ENCODE measurements around the gene NMNAT1. TPM values are rescaled to one million over a fixed set of nuclear protein-coding genes. Genes with fewer than 3 reads are reported as not detected.

NMNAT1 gene
- total RNA-seq, 2 experiments from 2014 or later, result 7.7 to 9.6 TPM

- TF ChIP-seq CTCF (IDR thresholded peaks at IDR 0.05), result peak; percentile 85
- CTCF ChIA-PET, result interaction anchor here (0.8 to 8.3 kb wide), 11 partner anchors 8 to 221 kb away, joined by 3 to 68 read pairs (median 5); no protein-coding TSS in a partner anchor
- POLR2A ChIA-PET, result interaction anchor here (1.0 to 1.4 kb wide), 3 partner anchors 10 to 83 kb away, joined by 3 to 4 read pairs (median 4); no protein-coding TSS in a partner anchor
- H3K27me3 Mint-ChIP-seq, result no peaks in the 10 kb centered on the region
- intact Hi-C loops (cut with micrococcal nuclease), result loop anchor here (2.0 to 10.0 kb wide), 2 partner anchors 68 to 92 kb away; partner anchors contain the start of gene UBE4B
- peaks cover 20% of the 10 kb centered on the region for H3K4me1 Mint-ChIP-seq (ENCODE audit: low read depth)
- peak overlapping the region; percentile 92 for H3K27ac Mint-ChIP-seq
- DNase-seq (peak; percentile 45), ATAC-seq (peak; percentile 31)
- peak overlapping the region; percentile 98 for H3K4me3 Mint-ChIP-seq
- H3K36me3 Mint-ChIP-seq (ENCODE audit: low read depth), result peaks cover 12% of the 10 kb centered on the region
- no peaks in the 10 kb centered on the region for H3K9me3 Mint-ChIP-seq
These were observed 806 bp upstream of the NMNAT1 start for GRCh38 chr1:9942399-9942938.

DNA sequence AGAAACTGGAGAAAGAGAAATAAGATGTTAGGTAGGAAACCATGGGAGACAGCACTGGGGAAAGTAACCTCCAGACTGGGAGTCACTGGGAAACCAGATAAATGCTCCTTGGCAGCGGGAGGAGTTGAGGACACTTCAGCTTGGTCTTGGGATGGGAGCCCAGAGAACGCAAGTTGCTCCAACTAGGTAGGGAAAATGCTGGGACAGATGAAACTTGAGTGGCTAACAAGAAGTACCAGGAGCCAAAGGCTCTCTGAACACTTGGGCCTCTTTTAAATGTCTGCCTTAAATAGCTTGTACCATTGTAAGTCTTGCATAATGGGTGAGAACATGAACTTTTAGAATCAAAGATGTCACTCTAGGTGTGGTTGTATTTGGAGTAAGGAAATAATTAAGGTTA is 3.0 kb downstream of the NMNAT1 start:
- CTCF ChIA-PET, result interaction anchor here (1.1 to 8.3 kb wide), 2 partner anchors 71 to 76 kb away, joined by 3 to 68 read pairs; no protein-coding TSS in a partner anchor
- ATAC-seq (no peak), DNase-seq (no peak)
- intact Hi-C loops (cut with micrococcal nuclease), result loop anchor here (10.0 kb wide), 1 partner anchor 88 kb away; the partner anchor contains the start of gene UBE4B
- POLR2A ChIA-PET, result no interaction called here
- Mint-ChIP-seq H3K27me3 (no peaks in the 10 kb centered on the region), H3K27ac (no peak overlapping the region), H3K9me3 (no peaks in the 10 kb centered on the region), H3K36me3 (ENCODE audit: low read depth) (peaks cover 12% of the 10 kb centered on the region), H3K4me3 (no peak overlapping the region), H3K4me1 (ENCODE audit: low read depth) (peaks cover 24% of the 10 kb centered on the region)
- no peak for TF ChIP-seq CTCF (IDR thresholded peaks at IDR 0.05)

DNA sequence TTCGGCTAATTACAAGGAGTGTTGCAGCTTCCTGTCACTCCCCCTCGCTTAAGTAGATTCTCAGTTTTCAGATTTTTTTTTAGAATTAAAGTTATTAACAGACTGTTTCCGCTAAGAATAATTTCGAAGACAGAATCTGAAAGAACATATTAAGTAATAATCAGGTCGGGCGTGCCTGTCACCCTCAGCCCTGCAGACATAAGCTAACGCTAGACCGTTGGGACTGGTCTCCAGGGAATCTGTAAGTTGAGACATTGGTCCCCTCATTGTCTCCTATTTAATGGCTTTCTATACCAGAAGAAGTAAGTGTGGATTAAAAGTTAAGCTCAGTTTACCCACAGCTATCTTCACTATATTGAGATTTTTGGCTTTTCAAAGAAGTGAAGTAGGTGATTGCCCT is 14.5 kb downstream of the NMNAT1 start:
- TF ChIP-seq CTCF (IDR thresholded peaks at IDR 0.05), result no peak
- Mint-ChIP-seq H3K36me3 (ENCODE audit: low read depth) (no peaks in the 10 kb centered on the region), H3K27ac (no peak overlapping the region), H3K27me3 (no peaks in the 10 kb centered on the region), H3K4me1 (ENCODE audit: low read depth) (no peaks in the 10 kb centered on the region), H3K9me3 (no peaks in the 10 kb centered on the region), H3K4me3 (no peak overlapping the region)
- CTCF ChIA-PET, result interaction anchor here (1.1 kb wide), 1 partner anchor 14 kb away, joined by 3 read pairs; the partner anchor contains the start of genes LZIC and NMNAT1
- ATAC-seq (no peak), DNase-seq (no peak)
- intact Hi-C loops (cut with micrococcal nuclease), result no loop called here
- POLR2A ChIA-PET, result interaction anchor here (1.0 kb wide), 1 partner anchor 14 kb away, joined by 3 read pairs; the partner anchor contains the start of genes LZIC and NMNAT1

DNA sequence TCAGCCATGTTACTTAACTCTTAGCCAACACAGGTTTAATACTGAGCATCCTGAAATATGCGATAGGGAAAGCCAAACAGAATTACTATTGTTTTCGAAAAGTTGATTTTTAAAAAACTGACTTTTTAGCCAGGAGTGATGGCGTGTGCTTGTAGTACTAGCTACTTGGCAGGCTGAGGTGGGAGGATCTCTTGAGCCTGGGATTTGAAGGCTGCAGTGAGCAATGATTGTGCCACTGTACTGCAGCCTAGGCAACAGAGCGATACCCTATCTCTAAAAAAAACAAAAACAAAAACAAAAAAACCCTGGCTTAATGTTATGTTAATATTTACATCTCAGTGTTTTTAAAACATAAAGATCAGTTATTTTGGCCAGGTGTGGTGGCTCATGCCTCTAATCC is 16.7 kb downstream of the NMNAT1 start:
- ChIA-PET CTCF (interaction anchor here (1.8 kb wide), 1 partner anchor 10 kb away, joined by 9 read pairs; no protein-coding TSS in a partner anchor), POLR2A (no interaction called here)
- no peak for TF ChIP-seq CTCF (IDR thresholded peaks at IDR 0.05)
- Mint-ChIP-seq H3K27me3 (no peaks in the 10 kb centered on the region), H3K36me3 (ENCODE audit: low read depth) (no peaks in the 10 kb centered on the region), H3K27ac (no peak overlapping the region), H3K9me3 (no peaks in the 10 kb centered on the region), H3K4me3 (no peak overlapping the region), H3K4me1 (ENCODE audit: low read depth) (no peaks in the 10 kb centered on the region)
- intact Hi-C loops (cut with micrococcal nuclease), result no loop called here
- no peak for ATAC-seq
- DNase-seq, result no peak
